ENCODE results near the gene ZNF358. TPM values are rescaled to one million over a fixed set of nuclear protein-coding genes. Genes with fewer than 3 reads are reported as not detected.

Gene ZNF358
- 68.0 TPM for polyA plus RNA-seq
- long read RNA-seq, donor 1, transcript ZNF358-202 (2 exons, 1,954 nt), result major isoform, 18 of 18 reads
- long read RNA-seq, donor 1, partial matches to known transcripts, result 0 of 18 reads
- long read RNA-seq, donor 1, other reads (novel, unspliced or antisense), result 0 of 18 reads
- long read RNA-seq, donor 2, transcript ZNF358-202 (2 exons, 1,954 nt), result major isoform, 37 of 86 reads
- long read RNA-seq, donor 2, partial matches to known transcripts, result 48 of 86 reads
- long read RNA-seq, donor 2, other reads (novel, unspliced or antisense), result 0 of 86 reads
- long read RNA-seq, donor 3, result 0 reads
- long read RNA-seq, donor 4, partial matches to known transcripts, result 0 of 2 reads
- long read RNA-seq, donor 4, other reads (novel, unspliced or antisense), result 0 of 2 reads
- long read RNA-seq, donor 5, transcript ZNF358-202 (2 exons, 1,954 nt), result major isoform, 28 of 28 reads
- long read RNA-seq, donor 5, partial matches to known transcripts, result 0 of 28 reads
- long read RNA-seq, donor 5, other reads (novel, unspliced or antisense), result 0 of 28 reads
- long read RNA-seq, donor 6, transcript ZNF358-202 (2 exons, 1,954 nt), result major isoform, 25 of 25 reads
- long read RNA-seq, donor 6, partial matches to known transcripts, result 0 of 25 reads
- long read RNA-seq, donor 6, other reads (novel, unspliced or antisense), result 0 of 25 reads
- long read RNA-seq, donor 7, transcript ZNF358-202 (2 exons, 1,954 nt), result major isoform, 26 of 26 reads
- long read RNA-seq, donor 7, partial matches to known transcripts, result 0 of 26 reads
- long read RNA-seq, donor 7, other reads (novel, unspliced or antisense), result 0 of 26 reads
- long read RNA-seq, donor 8, transcript ZNF358-202 (2 exons, 1,954 nt), result major isoform, 33 of 34 reads
- long read RNA-seq, donor 8, partial matches to known transcripts, result 0 of 34 reads
- long read RNA-seq, donor 8, other reads (novel, unspliced or antisense), result 0 of 34 reads
- long read RNA-seq, donor 9, transcript ZNF358-202 (2 exons, 1,954 nt), result major isoform, 20 of 58 reads
- long read RNA-seq, donor 9, partial matches to known transcripts, result 38 of 58 reads
- long read RNA-seq, donor 9, other reads (novel, unspliced or antisense), result 0 of 58 reads
- long read RNA-seq, donor 10, transcript ZNF358-202 (2 exons, 1,954 nt), result major isoform, 29 of 31 reads
- long read RNA-seq, donor 10, partial matches to known transcripts, result 0 of 31 reads
- long read RNA-seq, donor 10, other reads (novel, unspliced or antisense), result 0 of 31 reads
- long read RNA-seq, donor 11, transcript ZNF358-202 (2 exons, 1,954 nt), result major isoform, 15 of 15 reads
- long read RNA-seq, donor 11, partial matches to known transcripts, result 0 of 15 reads
- long read RNA-seq, donor 11, other reads (novel, unspliced or antisense), result 0 of 15 reads

- peak within 1 kb of the TSS; percentile 48 for H3K27ac ChIP-seq (ENCODE audit: low read length)
- H3K4me1 ChIP-seq (ENCODE audit: control insufficient read depth, insufficient read depth, low read length), result peaks cover 16% of the 10 kb centered on the region
- 50% methylated on average over 1 of the region's 33 CpGs for WGBS (ENCODE audit: insufficient coverage, low lambda C conversion rate)
- peaks cover 5% of the 10 kb centered on the region for H3K9me3 ChIP-seq (ENCODE audit: control insufficient read depth, low read depth, low read length)
- peak; percentile 76 to 88 for DNase-seq
- peaks cover 12% of the 10 kb centered on the region for H3K36me3 ChIP-seq (ENCODE audit: control insufficient read depth, insufficient read depth, low read length)
- H3K4me3 ChIP-seq (ENCODE audit: low read length), result peak within 1 kb of the TSS; percentile 92
- no peaks in the 10 kb centered on the region for H3K27me3 ChIP-seq (ENCODE audit: control insufficient read depth, insufficient read depth, low read length)
These were observed at the start of gene ZNF358 for GRCh38 chr19:7515645-7516151. TSS of gene ZNF358 (plus strand) at chr19:7516103. CDS start at chr19:7519243, 3,140 bp downstream.

GRCh38 chr19:7467009-7467989, 48.6 kb upstream of the ZNF358 start:
- Histone ChIP-seq H3K4me3 (ENCODE audit: low read length) (no peak overlapping the region), H3K36me3 (ENCODE audit: control insufficient read depth, insufficient read depth, low read length) (peaks cover 83% of the 10 kb centered on the region), H3K27ac (ENCODE audit: low read length) (no peak overlapping the region), H3K9me3 (ENCODE audit: control insufficient read depth, low read depth, low read length) (peaks cover 5% of the 10 kb centered on the region), H3K27me3 (ENCODE audit: control insufficient read depth, insufficient read depth, low read length) (no peaks in the 10 kb centered on the region), H3K4me1 (ENCODE audit: control insufficient read depth, insufficient read depth, low read length) (no peaks in the 10 kb centered on the region)
- DNase-seq, result no peak
- no CpG with 5 or more reads among the region's 86 CpGs for WGBS (ENCODE audit: insufficient coverage, low lambda C conversion rate)

- no CpG with 5 or more reads among the region's 24 CpGs for WGBS (ENCODE audit: insufficient coverage, low lambda C conversion rate)
- no peaks in the 10 kb centered on the region for H3K4me1 ChIP-seq (ENCODE audit: control insufficient read depth, insufficient read depth, low read length)
- no peak overlapping the region for H3K4me3 ChIP-seq (ENCODE audit: low read length)
- H3K27ac ChIP-seq (ENCODE audit: low read length), result no peak overlapping the region
- H3K27me3 ChIP-seq (ENCODE audit: control insufficient read depth, insufficient read depth, low read length), result no peaks in the 10 kb centered on the region
- peaks cover 73% of the 10 kb centered on the region for H3K36me3 ChIP-seq (ENCODE audit: control insufficient read depth, insufficient read depth, low read length)
- H3K9me3 ChIP-seq (ENCODE audit: control insufficient read depth, low read depth, low read length), result peaks cover 5% of the 10 kb centered on the region
- no peak for DNase-seq
These were observed 47.1 kb upstream of the ZNF358 start for GRCh38 chr19:7468840-7469239.

- Histone ChIP-seq H3K27ac (ENCODE audit: low read length) (no peak overlapping the region), H3K36me3 (ENCODE audit: control insufficient read depth, insufficient read depth, low read length) (peaks cover 66% of the 10 kb centered on the region), H3K27me3 (ENCODE audit: control insufficient read depth, insufficient read depth, low read length) (no peaks in the 10 kb centered on the region), H3K4me1 (ENCODE audit: control insufficient read depth, insufficient read depth, low read length) (no peaks in the 10 kb centered on the region), H3K9me3 (ENCODE audit: control insufficient read depth, low read depth, low read length) (peaks cover 5% of the 10 kb centered on the region), H3K4me3 (ENCODE audit: low read length) (no peak overlapping the region)
- no peak for DNase-seq
- no CpG with 5 or more reads among the region's 31 CpGs for WGBS (ENCODE audit: insufficient coverage, low lambda C conversion rate)
These were observed 46.1 kb upstream of the ZNF358 start for GRCh38 chr19:7469669-7470285.

GRCh38 chr19:7470540-7471305, 45.2 kb upstream of the ZNF358 start:
- Histone ChIP-seq H3K27ac (ENCODE audit: low read length) (no peak overlapping the region), H3K27me3 (ENCODE audit: control insufficient read depth, insufficient read depth, low read length) (no peaks in the 10 kb centered on the region), H3K4me3 (ENCODE audit: low read length) (no peak overlapping the region), H3K9me3 (ENCODE audit: control insufficient read depth, low read depth, low read length) (peaks cover 5% of the 10 kb centered on the region), H3K36me3 (ENCODE audit: control insufficient read depth, insufficient read depth, low read length) (peaks cover 57% of the 10 kb centered on the region), H3K4me1 (ENCODE audit: control insufficient read depth, insufficient read depth, low read length) (no peaks in the 10 kb centered on the region)
- WGBS (ENCODE audit: insufficient coverage, low lambda C conversion rate), result no CpG with 5 or more reads among the region's 31 CpGs
- DNase-seq, result no peak

GRCh38 chr19:7471696-7472615, 43.9 kb upstream of the ZNF358 start:
- Histone ChIP-seq H3K4me3 (ENCODE audit: low read length) (no peak overlapping the region), H3K36me3 (ENCODE audit: control insufficient read depth, insufficient read depth, low read length) (peaks cover 50% of the 10 kb centered on the region), H3K9me3 (ENCODE audit: control insufficient read depth, low read depth, low read length) (peaks cover 3% of the 10 kb centered on the region), H3K4me1 (ENCODE audit: control insufficient read depth, insufficient read depth, low read length) (no peaks in the 10 kb centered on the region), H3K27ac (ENCODE audit: low read length) (no peak overlapping the region), H3K27me3 (ENCODE audit: control insufficient read depth, insufficient read depth, low read length) (no peaks in the 10 kb centered on the region)
- no peak for DNase-seq
- WGBS (ENCODE audit: insufficient coverage, low lambda C conversion rate), result 93% methylated on average over 3 of the region's 42 CpGs

- Histone ChIP-seq H3K4me1 (ENCODE audit: control insufficient read depth, insufficient read depth, low read length) (no peaks in the 10 kb centered on the region), H3K36me3 (ENCODE audit: control insufficient read depth, insufficient read depth, low read length) (peaks cover 19% of the 10 kb centered on the region), H3K27me3 (ENCODE audit: control insufficient read depth, insufficient read depth, low read length) (no peaks in the 10 kb centered on the region), H3K27ac (ENCODE audit: low read length) (no peak overlapping the region), H3K4me3 (ENCODE audit: low read length) (no peak overlapping the region), H3K9me3 (ENCODE audit: control insufficient read depth, low read depth, low read length) (no peaks in the 10 kb centered on the region)
- DNase-seq, result no peak
- no CpG with 5 or more reads among the region's 6 CpGs for WGBS (ENCODE audit: insufficient coverage, low lambda C conversion rate)
These were observed 40.2 kb upstream of the ZNF358 start for GRCh38 chr19:7475665-7476064.

- Histone ChIP-seq H3K4me3 (ENCODE audit: low read length) (no peak overlapping the region), H3K36me3 (ENCODE audit: control insufficient read depth, insufficient read depth, low read length) (peaks cover 13% of the 10 kb centered on the region), H3K9me3 (ENCODE audit: control insufficient read depth, low read depth, low read length) (no peaks in the 10 kb centered on the region), H3K27me3 (ENCODE audit: control insufficient read depth, insufficient read depth, low read length) (no peaks in the 10 kb centered on the region), H3K4me1 (ENCODE audit: control insufficient read depth, insufficient read depth, low read length) (no peaks in the 10 kb centered on the region), H3K27ac (ENCODE audit: low read length) (no peak overlapping the region)
- no peak for DNase-seq
- WGBS (ENCODE audit: insufficient coverage, low lambda C conversion rate), result 100% methylated on average over 1 of the region's 7 CpGs
These were observed 39.7 kb upstream of the ZNF358 start for GRCh38 chr19:7476241-7476640.

Measured in large intestine (tissue), 12 donors.